ENCODE data around the gene CDC42SE1.
A peak's percentile ranks its signal among the peaks of the same experiment; 100 is the strongest.
"Not testable (repeated sequence)": the region's sequence is repeated elsewhere in the genome, so short reads cannot be mapped to it uniquely, and the experiment has no call there.

CDC42SE1 gene, protein sequence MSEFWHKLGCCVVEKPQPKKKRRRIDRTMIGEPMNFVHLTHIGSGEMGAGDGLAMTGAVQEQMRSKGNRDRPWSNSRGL

DNA sequence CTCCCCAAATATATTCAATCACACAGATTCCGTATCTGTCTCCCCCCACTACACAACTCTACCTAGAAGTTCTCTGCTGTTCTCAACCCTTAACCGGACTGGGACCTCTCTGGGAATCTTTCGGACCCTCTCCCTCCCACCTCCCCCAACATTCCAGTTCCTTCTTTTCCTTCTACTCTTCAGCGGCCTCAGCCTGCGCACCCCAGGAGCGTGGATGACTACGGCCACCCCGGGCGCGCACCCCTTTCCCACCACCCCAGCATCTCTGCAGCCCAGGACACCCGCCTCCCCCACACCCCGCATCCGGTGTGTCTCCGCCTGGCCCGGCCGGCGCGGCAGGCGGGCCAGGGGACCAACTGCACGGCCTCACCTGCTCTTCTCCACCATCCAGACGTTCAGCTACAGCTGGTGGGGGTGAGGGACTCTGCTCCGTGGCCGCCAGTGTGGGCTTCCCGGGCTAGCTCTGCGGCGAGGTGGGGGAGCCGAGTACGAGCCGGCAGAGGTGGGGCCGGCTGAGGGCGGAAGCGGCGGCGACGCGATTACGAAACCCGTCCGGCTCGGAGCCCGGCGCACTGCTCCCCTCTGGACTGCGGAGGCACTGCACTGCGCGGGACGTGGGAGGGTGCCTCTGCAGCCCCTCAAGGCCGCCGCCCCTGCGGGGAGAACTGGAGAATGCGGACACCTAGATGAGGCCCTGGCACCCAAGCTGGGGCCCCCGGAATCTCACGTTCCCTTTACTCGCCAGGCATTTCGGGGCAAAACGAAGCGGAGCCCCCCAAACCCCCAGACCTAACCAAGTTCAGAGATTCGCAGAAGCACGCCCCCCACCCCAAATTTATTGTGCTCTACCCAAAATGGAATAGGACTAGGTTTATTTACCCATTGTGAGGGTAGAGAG is at the start of gene CDC42SE1:
Gene CDC42SE1 (minus strand): TSS at position 514 of the 898 bp plus-strand sequence. CDS start 3,892 bp downstream, outside the sequence.
- DNase-seq: peak; percentile 71

DNA sequence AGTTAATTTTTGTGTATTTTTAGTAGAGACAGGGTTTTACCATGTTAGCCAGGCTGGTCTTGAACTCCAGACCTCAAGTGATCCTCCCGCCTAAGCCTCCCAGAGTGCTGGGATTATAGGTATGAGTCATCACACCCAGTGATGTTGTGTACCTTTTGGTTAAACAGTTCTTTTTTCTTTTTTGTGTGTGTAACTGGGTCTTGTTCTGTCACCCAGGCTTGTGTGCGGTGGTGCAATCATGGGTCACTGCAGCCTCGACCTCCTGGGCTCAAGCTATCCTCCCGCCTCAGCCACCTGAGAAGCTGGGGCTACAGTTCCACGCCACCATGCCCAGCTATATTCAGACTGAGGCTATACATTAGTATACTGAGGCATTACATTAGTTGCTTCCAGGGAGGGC is 48.9 kb upstream of the CDC42SE1 start:
- DNase-seq: no peak

DNA sequence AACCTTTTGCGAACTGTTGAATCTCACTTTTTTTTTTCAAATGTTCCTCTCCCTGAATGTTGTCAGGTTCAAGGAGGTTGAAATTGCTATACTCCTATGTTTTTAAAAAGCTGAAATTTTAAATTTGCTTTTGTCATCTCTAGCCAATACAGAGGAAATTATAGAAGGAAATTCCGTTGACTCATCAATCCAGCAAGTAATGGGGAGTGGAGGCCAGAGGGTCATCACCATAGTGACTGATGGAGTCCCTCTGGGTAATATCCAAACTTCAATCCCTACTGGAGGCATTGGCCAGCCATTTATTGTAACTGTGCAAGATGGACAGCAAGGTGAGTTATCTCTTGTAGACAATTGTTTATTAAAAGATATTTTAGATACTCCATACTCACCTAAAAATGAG is 47.5 kb upstream of the CDC42SE1 start:
- DNase-seq: no peak

DNA sequence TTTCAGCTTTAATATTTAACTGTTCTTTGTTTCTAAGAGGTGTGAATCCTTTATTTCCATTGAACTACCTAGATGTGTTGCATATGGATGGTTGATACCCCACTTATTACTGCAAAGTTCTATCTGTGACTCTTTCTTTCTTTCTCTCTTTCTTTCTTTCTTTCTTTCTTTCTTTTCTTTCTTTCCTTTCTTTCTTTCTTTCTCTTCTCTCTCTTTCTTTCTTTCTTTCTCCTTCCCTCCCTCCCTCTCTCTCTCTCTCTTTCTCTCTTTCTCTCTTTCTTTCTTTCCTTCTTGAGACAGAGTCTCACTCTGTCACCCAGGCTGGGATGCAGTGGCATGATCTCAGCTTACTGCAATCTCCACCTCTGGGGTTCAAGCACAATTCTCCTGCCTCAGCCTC is 45.2 kb upstream of the CDC42SE1 start:
- no peak for DNase-seq

DNA sequence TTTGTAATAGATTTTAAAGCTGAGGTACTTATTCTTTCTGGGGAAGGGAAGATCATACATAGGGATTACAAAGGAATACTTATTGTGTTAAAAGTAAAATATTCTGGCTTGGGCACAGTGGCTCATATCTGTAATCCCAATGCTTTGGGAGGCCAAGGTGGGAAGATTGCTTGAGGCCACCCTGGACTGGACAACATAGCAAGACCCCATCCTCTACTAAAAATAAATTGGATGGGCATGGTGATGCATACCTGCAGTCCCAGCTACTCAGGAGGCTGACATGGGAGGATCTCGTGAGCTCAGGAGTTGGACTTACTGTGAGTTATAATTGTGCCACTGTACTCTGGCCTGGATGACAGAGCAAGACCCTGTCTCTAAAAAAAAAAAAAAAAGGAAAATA is 38.7 kb upstream of the CDC42SE1 start:
- DNase-seq: no peak

DNA sequence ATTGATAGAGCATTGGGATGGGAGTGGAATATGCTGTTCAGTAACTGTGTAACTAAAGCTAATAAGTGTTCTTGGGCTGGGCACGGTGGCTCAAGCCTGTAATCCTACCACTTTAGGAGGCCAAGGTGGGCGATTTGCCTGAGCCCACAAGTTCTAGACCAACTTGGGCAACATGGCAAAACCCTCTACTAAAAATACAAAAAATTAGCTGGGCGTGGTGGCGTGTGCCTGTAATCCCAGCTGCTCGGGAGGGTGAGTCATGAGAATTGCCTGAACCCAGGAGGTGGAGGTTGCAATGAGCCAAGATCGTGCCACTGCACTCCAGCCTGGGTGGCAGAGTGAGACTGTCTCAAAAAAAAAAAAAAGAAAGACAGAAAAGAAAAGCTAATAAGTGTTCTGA is 38.0 kb upstream of the CDC42SE1 start:
- DNase-seq: not testable (repeated sequence)

DNA sequence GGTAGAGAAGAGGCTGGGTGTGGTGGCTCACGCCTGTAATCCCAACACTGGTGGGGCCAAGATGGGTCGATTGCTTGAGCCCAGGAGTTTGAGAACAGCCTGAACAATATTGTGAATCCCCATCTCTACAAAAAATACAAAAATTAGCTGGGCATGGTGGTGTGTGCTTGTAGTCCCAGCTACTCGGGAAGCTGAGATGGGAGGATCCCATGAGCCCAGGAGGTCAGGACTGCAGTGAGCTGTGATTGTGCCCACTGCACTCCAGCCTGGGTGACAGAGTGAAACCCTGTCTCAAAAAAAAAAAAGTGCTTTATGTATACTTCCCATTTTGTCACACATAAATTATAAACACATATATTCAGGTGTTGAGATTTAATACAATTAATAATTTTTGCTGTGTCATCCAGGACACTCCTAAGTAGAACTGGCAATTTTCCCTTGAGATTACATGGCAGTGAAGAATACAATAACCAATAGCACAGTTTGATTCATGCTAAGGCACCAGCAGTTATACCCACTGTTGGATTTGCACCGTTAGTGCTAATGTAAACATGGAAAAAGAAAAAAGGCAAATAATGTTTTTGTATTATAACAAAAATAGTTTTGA is 26.6 kb upstream of the CDC42SE1 start:
- DNase-seq: no peak

DNA sequence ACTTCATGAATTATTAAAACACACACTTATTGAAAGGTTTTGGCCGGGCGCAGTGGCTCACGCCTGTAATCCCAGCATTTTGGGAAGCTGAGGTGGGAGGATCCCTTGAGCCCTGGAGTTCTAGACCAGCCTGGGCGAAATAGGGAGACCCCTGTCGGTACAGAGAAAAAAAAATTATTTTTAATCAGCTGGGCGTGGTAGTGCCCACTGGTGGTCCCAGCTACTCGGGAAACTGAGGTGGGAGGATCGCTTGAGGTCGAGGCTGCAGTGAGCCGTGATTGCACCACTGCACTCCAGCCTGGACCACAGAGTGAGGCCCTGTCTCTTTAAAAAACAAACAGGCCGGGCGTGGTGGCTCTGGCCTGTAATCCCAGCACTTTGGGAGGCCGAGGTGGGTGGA is 12.8 kb upstream of the CDC42SE1 start:
- no peak for DNase-seq

DNA sequence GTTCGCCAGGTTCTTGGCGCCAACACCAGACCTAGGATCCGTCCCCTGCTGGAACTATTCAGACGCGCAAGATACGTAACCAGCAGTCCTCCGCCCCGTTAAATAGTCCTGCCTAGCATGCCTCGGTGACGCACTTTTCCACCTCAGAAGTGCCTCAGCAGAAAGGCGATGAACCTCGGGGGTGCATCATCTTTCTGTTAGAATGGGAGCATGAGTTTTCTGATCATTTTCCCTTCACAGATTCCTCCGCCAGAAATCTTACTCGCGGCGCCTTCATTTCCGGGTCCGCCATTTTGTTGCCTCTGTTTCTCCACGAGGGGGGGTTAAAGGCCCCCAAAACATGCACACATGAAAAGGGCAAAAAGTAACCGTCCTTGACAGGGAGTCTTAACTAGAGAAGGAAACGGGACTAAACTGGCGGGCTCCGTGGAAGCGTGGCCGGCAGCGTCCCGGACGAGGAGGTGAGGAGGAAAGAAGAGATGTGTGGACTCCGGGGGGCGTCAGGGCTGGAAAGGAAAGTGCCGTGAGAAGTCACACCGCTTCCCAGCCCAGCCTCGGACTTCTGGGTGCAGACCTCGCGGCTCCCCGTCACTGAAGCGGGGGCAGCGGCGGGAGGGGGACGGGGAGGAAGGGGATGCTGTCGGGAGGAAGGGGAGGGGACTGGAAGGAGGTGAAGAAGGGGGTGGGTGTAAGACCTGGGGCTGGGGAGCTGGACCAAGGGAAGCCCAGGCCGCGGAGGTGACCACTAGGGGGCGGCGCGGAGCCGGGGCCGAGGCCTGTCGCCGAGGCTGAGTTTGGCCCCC is 11.3 kb upstream of the CDC42SE1 start, which contains the start of gene GABPB2:
Gene GABPB2 (plus strand): TSS at position 288 of the 803 bp plus-strand sequence. CDS start 17,429 bp downstream, outside the sequence.
- no peak for DNase-seq

DNA sequence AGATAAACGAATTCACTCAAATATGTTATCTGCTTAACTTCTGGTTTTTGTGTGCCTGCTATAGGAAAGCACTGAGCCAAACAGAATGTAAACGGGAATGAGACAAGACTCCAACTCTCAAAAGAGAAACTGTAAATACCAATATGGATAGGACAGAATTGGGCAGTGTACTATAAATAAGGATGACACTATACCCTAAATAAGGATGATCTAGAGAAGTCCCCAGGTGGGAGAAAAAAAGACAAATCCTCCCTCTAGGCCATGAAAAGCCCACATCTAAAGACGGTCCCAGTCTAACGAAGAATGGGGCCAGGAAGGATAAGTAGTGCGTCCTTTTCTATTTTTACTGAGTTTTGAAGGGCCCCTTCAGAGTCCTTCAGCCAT is 9.7 kb upstream of the CDC42SE1 start:
- peak; percentile 56 for DNase-seq

DNA sequence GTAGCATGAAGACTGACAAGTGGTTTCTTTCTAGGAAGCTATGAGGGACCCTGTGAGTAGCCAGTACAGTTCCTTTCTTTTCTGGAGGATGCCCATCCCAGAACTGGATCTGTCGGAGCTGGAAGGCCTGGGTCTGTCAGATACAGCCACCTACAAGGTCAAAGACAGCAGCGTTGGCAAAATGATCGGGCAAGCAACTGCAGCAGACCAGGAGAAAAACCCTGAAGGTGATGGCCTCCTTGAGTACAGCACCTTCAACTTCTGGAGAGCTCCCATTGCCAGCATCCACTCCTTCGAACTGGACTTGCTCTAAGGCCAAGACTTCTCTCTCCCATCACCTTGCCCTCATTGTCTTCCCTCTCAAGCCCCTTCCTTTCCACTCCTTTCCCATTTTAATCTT is 7.8 kb upstream of the CDC42SE1 start:
- no peak for DNase-seq

DNA sequence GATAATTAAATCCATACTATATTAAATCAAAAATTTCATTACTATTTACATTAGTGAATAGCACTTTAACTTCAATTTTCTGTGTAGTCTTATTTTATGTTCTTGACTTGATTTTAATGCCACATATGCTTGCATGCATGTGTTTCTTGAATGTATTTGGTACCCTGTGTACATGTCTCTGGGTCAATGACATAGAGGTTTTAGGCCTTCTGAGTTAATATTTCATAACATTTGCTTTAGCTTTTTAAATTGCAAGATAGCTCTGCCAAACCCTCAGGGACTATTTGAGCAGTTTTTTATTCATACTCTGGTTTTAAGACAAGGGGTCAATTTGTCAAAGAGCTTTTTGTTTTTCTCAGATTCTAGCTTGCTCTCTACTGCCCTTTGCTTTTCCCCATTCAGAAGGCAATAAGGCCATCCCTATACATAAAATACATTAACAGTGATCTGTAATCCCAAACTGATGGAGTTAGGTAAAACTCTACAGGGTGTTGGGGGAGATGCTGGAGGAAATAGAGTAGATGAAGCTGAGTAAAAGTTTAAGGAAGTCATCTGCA is 5.7 kb upstream of the CDC42SE1 start:
- DNase-seq: no peak

DNA sequence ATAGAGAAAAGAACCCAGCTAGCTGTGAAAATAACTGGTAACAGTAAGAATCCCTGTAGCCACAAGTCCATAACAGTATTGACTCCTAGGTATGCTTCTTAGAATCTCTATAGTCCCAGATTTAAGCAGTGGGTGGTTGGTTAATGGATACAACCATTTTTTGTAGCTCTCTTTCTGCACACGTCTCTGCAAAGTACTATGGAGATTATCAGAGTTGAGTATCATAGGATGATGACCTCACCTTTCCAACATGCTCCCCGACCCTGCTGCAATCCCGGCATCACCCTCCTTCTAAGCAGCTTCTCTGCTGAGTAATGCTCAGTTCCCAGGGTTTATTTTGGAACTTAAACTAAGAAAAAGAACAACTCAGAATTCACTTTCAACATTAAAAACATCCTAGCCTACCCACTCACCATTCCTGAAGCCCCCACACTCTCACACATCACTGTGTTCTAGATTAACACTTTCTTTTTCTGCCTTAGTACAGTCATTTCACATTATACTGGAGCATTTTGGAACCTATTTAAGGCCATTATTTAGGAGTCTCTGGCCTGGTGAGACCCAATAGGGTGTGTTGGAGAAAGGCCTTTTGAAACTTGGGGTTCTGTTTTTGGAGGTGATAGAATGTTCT is 3.4 kb upstream of the CDC42SE1 start:
- no peak for DNase-seq

DNA sequence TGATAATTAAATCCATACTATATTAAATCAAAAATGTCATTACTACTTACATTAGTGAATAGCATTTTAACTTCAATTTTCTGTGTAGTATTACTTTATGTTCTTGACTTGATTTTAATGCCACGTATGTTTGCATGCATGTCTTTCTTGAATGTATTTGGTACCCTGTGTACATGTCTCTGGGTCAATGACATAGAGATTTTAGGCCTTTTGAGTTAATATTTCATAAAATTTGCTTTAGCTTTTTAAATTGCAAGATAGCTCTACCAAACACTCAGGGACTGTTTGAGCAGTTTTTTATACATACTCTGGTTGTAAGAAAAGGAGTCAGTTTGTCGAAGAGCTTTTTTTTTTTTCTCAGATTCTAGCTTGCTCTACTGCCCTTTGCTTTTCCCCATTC is 2.3 kb upstream of the CDC42SE1 start:
- no peak for DNase-seq

DNA sequence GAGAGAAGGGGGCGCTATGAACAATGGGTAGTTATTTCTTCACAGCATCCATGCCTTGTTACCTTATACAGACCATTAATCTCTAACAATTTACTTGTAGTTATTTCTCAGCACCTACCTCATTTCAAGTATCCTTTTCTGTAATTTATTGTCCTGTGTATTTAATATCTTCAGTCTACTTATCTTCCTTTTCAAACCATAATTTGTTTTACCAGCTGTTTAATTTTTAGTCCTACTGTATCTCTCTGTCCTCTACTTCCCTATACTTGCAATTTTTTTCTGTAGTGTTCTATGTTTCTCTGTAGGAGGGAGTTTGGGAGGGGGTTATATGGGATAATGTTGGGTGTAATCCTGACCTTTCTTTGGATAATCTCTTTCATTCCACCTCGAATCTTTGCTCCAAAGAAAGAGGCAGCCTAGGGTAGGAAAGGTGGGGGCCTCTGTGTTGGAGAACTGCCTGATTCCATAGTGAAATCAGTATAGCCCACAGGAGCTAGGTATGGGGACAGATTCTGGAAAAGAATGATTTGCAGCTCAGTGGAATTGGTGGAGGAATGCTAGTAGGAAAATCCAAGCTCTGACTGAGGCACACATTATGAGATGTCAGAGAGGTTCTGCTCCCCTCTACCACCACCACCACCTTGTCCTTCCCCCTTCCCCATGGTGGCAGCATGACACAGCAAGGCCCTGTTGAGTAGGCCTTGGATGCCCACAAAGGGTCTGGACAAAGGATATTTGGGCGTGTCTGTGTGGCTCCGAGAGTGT is 1.4 kb upstream of the CDC42SE1 start:
- DNase-seq: peak; percentile 45

DNA sequence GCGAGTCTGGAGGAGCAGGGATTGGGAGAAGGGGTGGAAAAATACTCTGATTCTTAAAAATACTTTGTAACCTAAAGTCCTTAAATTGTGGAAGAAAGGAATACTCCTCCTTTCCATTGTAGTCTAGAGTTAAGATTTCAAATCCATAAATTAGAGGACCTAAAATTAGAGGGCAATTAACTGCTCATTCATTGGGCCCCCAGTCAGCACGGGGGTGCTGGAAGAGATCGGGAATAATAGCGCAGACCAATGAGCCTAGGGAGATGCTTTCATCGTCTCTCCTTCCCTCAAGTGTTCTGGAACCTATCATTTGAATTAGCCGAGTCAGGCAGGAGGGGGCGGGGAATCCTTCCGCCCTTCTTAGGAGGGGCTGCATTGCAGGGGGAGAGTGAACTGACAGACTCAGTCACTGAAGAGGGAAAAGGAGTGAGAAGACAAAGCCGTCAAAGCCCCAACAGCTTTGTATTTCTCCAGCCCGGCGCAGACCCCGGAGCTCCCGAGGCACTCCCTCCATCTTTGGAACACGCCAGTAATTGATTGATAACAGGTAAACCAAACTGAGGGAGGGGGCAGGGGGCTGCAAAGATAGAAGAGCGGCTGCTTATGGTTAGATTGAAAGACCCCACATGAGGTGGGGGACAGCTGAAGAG is 710 bp upstream of the CDC42SE1 start, which contains the start of gene MLLT11:
Gene MLLT11 (plus strand): TSS at position 391 of the 650 bp plus-strand sequence. CDS start 6,828 bp downstream, outside the sequence.
- peak; percentile 89 for DNase-seq

DNA sequence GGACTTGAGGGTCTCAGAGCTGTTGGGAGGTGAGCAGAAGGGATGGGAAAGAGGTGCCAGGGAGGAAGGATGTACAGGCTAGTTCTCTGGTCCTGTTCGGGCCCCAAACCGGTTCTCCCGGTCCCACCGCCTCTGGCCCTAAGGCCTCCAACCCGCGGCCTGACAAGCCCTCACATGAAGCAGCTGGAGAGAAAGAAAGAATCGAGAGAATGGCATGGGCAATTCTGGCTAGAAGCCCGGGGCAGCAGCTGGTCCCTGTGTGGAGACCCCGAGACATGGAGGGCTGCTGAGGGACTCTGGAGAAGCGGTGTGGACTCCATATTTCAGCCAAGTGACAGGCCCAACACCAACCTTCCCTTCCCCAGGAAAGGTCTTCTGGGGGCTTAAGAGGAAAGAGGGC is 730 bp downstream of the CDC42SE1 start:
- DNase-seq: peak; percentile 83

DNA sequence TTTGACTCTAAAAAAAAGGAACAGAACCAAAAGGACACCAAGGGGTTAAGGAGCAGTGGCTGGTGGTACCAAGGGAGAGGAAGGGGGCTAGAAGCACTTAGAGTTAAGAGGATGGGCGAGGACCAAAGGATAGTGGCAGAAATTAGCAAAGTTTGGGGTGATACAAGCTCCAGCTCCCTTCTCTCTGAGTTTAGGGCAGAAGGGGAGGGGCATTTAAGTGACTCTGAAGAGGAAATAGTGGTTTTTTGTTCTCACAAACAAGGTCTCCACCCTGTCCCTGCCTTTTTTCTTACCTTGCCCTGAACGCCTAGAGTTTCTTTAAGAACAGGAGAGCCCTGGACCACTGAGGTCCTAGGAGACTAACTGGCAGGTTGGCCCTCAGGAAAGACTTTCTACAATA is 3.3 kb downstream of the CDC42SE1 start:
- DNase-seq: no peak

DNA sequence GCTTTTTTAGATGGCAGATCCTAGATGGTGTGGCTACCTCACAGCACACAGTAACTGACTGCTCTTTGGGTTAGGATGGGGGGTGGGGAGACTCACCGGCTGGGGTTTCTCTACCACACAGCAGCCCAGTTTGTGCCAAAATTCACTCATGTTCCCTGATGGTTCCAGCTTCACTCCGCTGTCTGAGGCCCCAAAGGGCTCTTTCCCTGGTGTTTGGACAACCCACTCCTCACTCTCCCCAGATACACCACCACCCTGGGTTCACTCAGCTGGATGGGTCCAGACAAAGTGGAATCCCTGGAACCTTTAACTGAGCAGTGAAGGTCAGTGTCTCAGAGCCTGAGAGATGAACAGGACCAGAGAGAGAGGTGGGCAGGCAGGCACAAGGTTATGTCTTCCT is 3.8 kb downstream of the CDC42SE1 start:
- DNase-seq: no peak

DNA sequence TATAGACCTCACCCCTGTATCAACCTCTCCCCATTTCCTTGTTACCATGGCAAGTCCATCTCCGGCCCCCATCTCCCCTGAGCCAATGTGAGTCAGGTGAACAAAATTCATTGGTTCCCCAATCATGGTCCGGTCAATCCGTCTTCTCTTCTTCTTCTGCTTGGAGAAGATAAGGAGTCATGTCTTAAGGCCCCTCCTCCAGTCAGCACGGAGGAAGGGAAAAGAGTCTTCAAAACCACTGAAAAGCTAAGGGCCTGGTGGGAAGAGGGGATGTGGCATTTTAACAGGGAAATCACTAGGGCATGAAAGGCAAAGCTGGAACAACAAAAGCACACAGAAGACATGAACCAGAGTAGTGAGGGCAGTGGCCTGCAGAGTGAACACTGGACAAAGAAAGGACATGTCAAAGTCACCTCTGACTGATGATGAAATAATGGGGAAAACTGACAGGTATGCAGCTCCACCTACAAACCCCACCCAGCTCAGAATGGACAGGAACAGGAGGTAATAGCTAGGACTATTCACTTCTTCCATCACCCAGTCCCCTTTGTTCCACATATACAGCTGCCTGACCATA is 4.4 kb downstream of the CDC42SE1 start:
- DNase-seq: no peak

Measured in NCI-H510A treated with DMSO at 0.1 percent for 48 hours (cell line).